Epithelial cell of prostate (primary cell): ENCODE measurements around the gene LIPH.
"Not testable (repeated sequence)": the region's sequence is repeated elsewhere in the genome, so short reads cannot be mapped to it uniquely, and the experiment has no call there.

ENCODE experiments used
- DNase-seq: peaks from one replicate; pipeline ENCODE4 v3.0.0-alpha.2; 2011; ENCODE audit warnings: low read depth, low spot score
- H3K27ac ChIP-seq: fragments of 450-650 bp; 2 replicates; pipeline ENCODE4 v1.5.1; 2017; ENCODE audit warnings: mild to moderate bottlenecking

The LIPH gene

GRCh38 chr3:185498503-185499396 is 53.6 kb downstream of the LIPH start, which contains the start of gene TMEM41A:
Gene TMEM41A (minus strand): TSS chr3:185499035. CDS start chr3:185498961, 74 bp downstream.
- H3K27ac ChIP-seq, result peak within 1 kb of the TSS; percentile 80

GRCh38 chr3:185490241-185490640 is 62.1 kb downstream of the LIPH start:
- DNase-seq, result no peak
- H3K27ac ChIP-seq, result no peak overlapping the region

More at GRCh38 chr3:185498503-185499396, 53.6 kb downstream of the LIPH start, which contains the start of gene TMEM41A:
- DNase-seq, result peak; percentile 61

GRCh38 chr3:185489462-185489861 is 62.9 kb downstream of the LIPH start:
- DNase-seq, result no peak
- no peak overlapping the region for H3K27ac ChIP-seq

GRCh38 chr3:185488465-185488864 is 63.9 kb downstream of the LIPH start:
- no peak for DNase-seq
- H3K27ac ChIP-seq, result no peak overlapping the region

GRCh38 chr3:185486394-185486793 is 66.0 kb downstream of the LIPH start:
- DNase-seq, result no peak
- H3K27ac ChIP-seq, result no peak overlapping the region

GRCh38 chr3:185484296-185484695 is 68.1 kb downstream of the LIPH start:
- H3K27ac ChIP-seq, result no peak overlapping the region
- DNase-seq, result no peak

- DNase-seq, result no peak
- H3K27ac ChIP-seq, result no peak overlapping the region
Measured at GRCh38 chr3:185479373-185479945, 72.9 kb downstream of the LIPH start.

- no peak for DNase-seq
- no peak overlapping the region for H3K27ac ChIP-seq
Measured at GRCh38 chr3:185477316-185477715, 75.1 kb downstream of the LIPH start.

GRCh38 chr3:185474922-185475321 is 77.5 kb downstream of the LIPH start:
- not testable (repeated sequence) for DNase-seq, H3K27ac ChIP-seq

- DNase-seq, result no peak
- H3K27ac ChIP-seq, result no peak overlapping the region
Measured at GRCh38 chr3:185473290-185473815, 79.0 kb downstream of the LIPH start.

GRCh38 chr3:185470323-185470722 is 82.1 kb downstream of the LIPH start:
- DNase-seq, result no peak

GRCh38 chr3:185469542-185469941 is 82.8 kb downstream of the LIPH start:
- DNase-seq, result no peak
- no peak overlapping the region for H3K27ac ChIP-seq

More at GRCh38 chr3:185470323-185470722, 82.1 kb downstream of the LIPH start:
- H3K27ac ChIP-seq, result no peak overlapping the region

- not testable (repeated sequence) for DNase-seq, H3K27ac ChIP-seq
Measured at GRCh38 chr3:185466123-185466522, 86.3 kb downstream of the LIPH start.

GRCh38 chr3:185465471-185465870 is 86.9 kb downstream of the LIPH start:
- no peak for DNase-seq
- no peak overlapping the region for H3K27ac ChIP-seq

GRCh38 chr3:185460719-185461350 is 91.6 kb downstream of the LIPH start:
- no peak for DNase-seq
- H3K27ac ChIP-seq, result no peak overlapping the region

- H3K27ac ChIP-seq, result no peak overlapping the region
- no peak for DNase-seq
Measured at GRCh38 chr3:185460309-185460708, 92.1 kb downstream of the LIPH start.

GRCh38 chr3:185457376-185457775 is 95.0 kb downstream of the LIPH start:
- no peak for DNase-seq
- no peak overlapping the region for H3K27ac ChIP-seq
